SK-N-SH (cell line): Measurements from ENCODE around the gene NEGR1. TPM values are rescaled to one million over a fixed set of nuclear protein-coding genes. Genes with fewer than 3 reads are reported as not detected.

Experiments used
- CTCF ChIA-PET: fragments of 300-600, 350-600 bp; formaldehyde crosslinking; extraction: SDS; loops from one replicate; lab custom pipeline; 2021; lab: Yijun Ruan, JAX
- POLR2A ChIA-PET: fragments of 350-600 bp; sonication (Branson Sonifier 250); formaldehyde crosslinking; extraction: SDS; loops from one replicate; lab custom pipeline; 2020; ENCODE audit warnings: antibody characterized with exemption, inconsistent platforms; lab: Yijun Ruan, JAX
- DNase-seq: peaks from one replicate; pipeline ENCODE4 v3.0.0; 2012
- H2AFZ ChIP-seq: fragments of 200-600 bp; sonication (generic); 2 replicates; pipeline ENCODE4 v1.8.1; 2016; ENCODE audit warnings: antibody characterized with exemption, mild to moderate bottlenecking, low read depth
- H3F3A ChIP-seq: fragments of 200-600 bp; sonication (generic); replicated peaks from 2 replicates; pipeline ENCODE3; 2016; ENCODE audit warnings: antibody characterized with exemption, mild to moderate bottlenecking; ENCODE audit not compliant: insufficient read depth
- H3K27ac ChIP-seq, 2 experiments: fragments of 200-500 bp in 1 of 2; fragments of 200-600 bp in 1 of 2; sonication (Bioruptor generic) in 1 of 2; sonication (generic), shearing (Covaris generic) in 1 of 2; 2 replicates each; pipeline versions ENCODE4 v1.5.1 to v1.6.1; 2014 to 2016; ENCODE audit warnings: low read depth in 2 of 2, inconsistent platforms in 1 of 2, low read length in 1 of 2, mild to moderate bottlenecking in 1 of 2, mixed read lengths in 1 of 2
- H3K27me3 ChIP-seq: fragments of 200-600 bp; sonication (generic), shearing (Covaris generic); 2 replicates; pipeline ENCODE4 v1.6.1; 2016; ENCODE audit warnings: mixed run types; ENCODE audit not compliant: insufficient read depth
- H3K36me3 ChIP-seq, 2 experiments: fragments of 200-500 bp in 1 of 2; fragments of 200-600 bp in 1 of 2; sonication (Bioruptor generic) in 1 of 2; sonication (generic) in 1 of 2; replicated peaks in 1 of 2; 2 replicates each; pipeline versions ENCODE3 to v1.5.1; 2014 to 2016; ENCODE audit warnings: low read length in 1 of 2, mild to moderate bottlenecking in 1 of 2; ENCODE audit not compliant: insufficient read depth in 2 of 2, control insufficient read depth in 1 of 2
- H3K4me1 ChIP-seq, 2 experiments: fragments of 200-500 bp in 1 of 2; fragments of 200-600 bp in 1 of 2; sonication (Bioruptor generic) in 1 of 2; sonication (generic), shearing (Covaris generic) in 1 of 2; 2 replicates each; pipeline versions ENCODE4 v1.5.1 to v1.6.1; 2014 to 2016; ENCODE audit warnings: low read depth in 1 of 2, low read length in 1 of 2, mixed run types in 1 of 2; ENCODE audit not compliant: insufficient read depth in 2 of 2, control insufficient read depth in 1 of 2
- H3K4me2 ChIP-seq: fragments of 200-600 bp; sonication (generic), shearing (Covaris generic); 2 replicates; pipeline ENCODE4 v1.6.1; 2017; ENCODE audit warnings: mixed run types
- H3K4me3 ChIP-seq, 2 experiments: fragments of 200-500 bp in 1 of 2; fragments of 200-600 bp in 1 of 2; sonication (Bioruptor generic) in 1 of 2; sonication (generic), shearing (Covaris generic) in 1 of 2; 2 replicates each; pipeline versions ENCODE4 v1.5.1 to v1.8.1; 2014 to 2016; ENCODE audit warnings: low read depth in 2 of 2, inconsistent platforms in 1 of 2, low read length in 1 of 2, mild to moderate bottlenecking in 1 of 2, mixed read lengths in 1 of 2, moderate library complexity in 1 of 2
- H3K79me2 ChIP-seq: fragments of 200-600 bp; sonication (generic); 2 replicates; pipeline ENCODE4 v1.8.1; 2017; ENCODE audit warnings: mild to moderate bottlenecking; ENCODE audit not compliant: insufficient read depth
- H3K9ac ChIP-seq: fragments of 200-600 bp; sonication (generic); 2 replicates; pipeline ENCODE4 v1.6.1; 2017; ENCODE audit warnings: mixed run types
- H3K9me2 ChIP-seq: fragments of 200-600 bp; sonication (generic); 2 replicates; pipeline ENCODE4 v1.6.1; 2017; ENCODE audit warnings: mixed run types
- H3K9me3 ChIP-seq: fragments of 200-600 bp; sonication (generic); 2 replicates; pipeline ENCODE4 v1.6.1; 2017; ENCODE audit warnings: mixed run types, mild to moderate bottlenecking, moderate library complexity
- H4K20me1 ChIP-seq: fragments of 200-600 bp; sonication (generic); 2 replicates; pipeline ENCODE4 v1.6.1; 2017; ENCODE audit warnings: mild to moderate bottlenecking, mixed run types; ENCODE audit not compliant: insufficient read depth
- ELF1 ChIP-seq: IDR thresholded peaks from 2 replicates; pipeline ENCODE4 v1.4.0; 2012
- EP300 ChIP-seq, 2 experiments: IDR thresholded peaks; 2 replicates each; pipeline versions ENCODE4 v1.4.0 to v1.6.1; 2012; ENCODE audit warnings: borderline replicate concordance in 1 of 2, low read depth in 1 of 2, low read length in 1 of 2
- EZH2phosphoT487 ChIP-seq: fragments of 200-600 bp; sonication (generic); IDR thresholded peaks from 2 replicates; pipeline ENCODE4 v1.6.1; 2017; ENCODE audit warnings: low read depth, mixed run types, mild to moderate bottlenecking, antibody characterized with exemption, moderate library complexity, borderline replicate concordance
- FOSL2 ChIP-seq: IDR thresholded peaks from 2 replicates; pipeline ENCODE4 v1.4.0; 2012; ENCODE audit warnings: low read depth, mild to moderate bottlenecking, moderate library complexity, borderline replicate concordance
- FOXJ3 ChIP-seq: sonication (generic); formaldehyde crosslinking; IDR thresholded peaks from 2 replicates; pipeline ENCODE4 v1.5.1; 2020; ENCODE audit warnings: mild to moderate bottlenecking, missing genetic modification reagents
- FOXM1 ChIP-seq: IDR thresholded peaks from 2 replicates; pipeline ENCODE4 v1.4.0; 2012; ENCODE audit warnings: low read depth, mild to moderate bottlenecking
- GATA2 ChIP-seq: sonication (generic); formaldehyde crosslinking; IDR thresholded peaks from 2 replicates; pipeline ENCODE4 v1.5.0; 2020; ENCODE audit warnings: mild to moderate bottlenecking, missing genetic modification reagents
- IRF3 ChIP-seq: fragments of 150-350 bp; IDR thresholded peaks from 2 replicates; pipeline ENCODE4 v1.6.1; 2016; ENCODE audit warnings: mild to moderate bottlenecking, low read depth, low read length
- JUND ChIP-seq: IDR thresholded peaks from 2 replicates; pipeline ENCODE4 v1.4.0; 2012
- NFIC ChIP-seq: IDR thresholded peaks from 2 replicates; pipeline ENCODE4 v1.4.0; 2012; ENCODE audit warnings: borderline replicate concordance
- POLR2AphosphoS5 ChIP-seq: IDR thresholded peaks from 2 replicates; pipeline ENCODE4 v1.6.1; 2012; ENCODE audit warnings: low read depth, low read length
- RAD21 ChIP-seq: IDR thresholded peaks from 2 replicates; pipeline ENCODE4 v1.6.1; 2012; ENCODE audit warnings: mild to moderate bottlenecking, low read length
- RCOR1 ChIP-seq: fragments of 150-350 bp; IDR thresholded peaks from 2 replicates; pipeline ENCODE4 v1.6.1; 2017; ENCODE audit warnings: antibody characterized with exemption, low read length
- RFX5 ChIP-seq: IDR thresholded peaks from 2 replicates; pipeline ENCODE4 v1.6.1; 2012; ENCODE audit warnings: mild to moderate bottlenecking, improper control_type of control experiment, low read length
- RXRA ChIP-seq: IDR thresholded peaks from 2 replicates; pipeline ENCODE4 v1.4.0; 2012; ENCODE audit warnings: low read depth, mild to moderate bottlenecking, borderline replicate concordance
- SIN3A ChIP-seq: IDR thresholded peaks from 2 replicates; pipeline ENCODE4 v1.6.1; 2012; ENCODE audit warnings: low read depth, mild to moderate bottlenecking, low read length, moderate library complexity, borderline replicate concordance
- TAF1 ChIP-seq: IDR thresholded peaks from 2 replicates; pipeline ENCODE4 v1.6.1; 2012; ENCODE audit warnings: low read depth, mild to moderate bottlenecking, low read length, moderate library complexity, borderline replicate concordance
- TCF12 ChIP-seq: IDR thresholded peaks from 2 replicates; pipeline ENCODE4 v1.4.0; 2012
- TEAD4 ChIP-seq: IDR thresholded peaks from 2 replicates; pipeline ENCODE4 v1.4.0; 2012; ENCODE audit warnings: mild to moderate bottlenecking, borderline replicate concordance; ENCODE audit not compliant: insufficient read depth
- USF2 ChIP-seq: fragments of 150-350 bp; IDR thresholded peaks from 2 replicates; pipeline ENCODE4 v1.6.1; 2017; ENCODE audit warnings: antibody characterized with exemption, low read length, low read depth, borderline replicate concordance
- YY1 ChIP-seq: IDR thresholded peaks from 2 replicates; pipeline ENCODE4 v1.4.0; 2012; ENCODE audit warnings: low read depth, mild to moderate bottlenecking
- WGBS: methylation state at CpG from one replicate; pipeline ENCODE4 v1.1.6; 2017; ENCODE audit warnings: low lambda C conversion rate; 5-methylcytosine and 5-hydroxymethylcytosine counted together
- polyA plus RNA-seq, 3 experiments: library from polyadenylated mRNA; depleted of rRNA; stranded (reverse); fragments of >200 nt; gene quantifications; 2 replicates each; pipeline ENCODE4 v1.2.3, GENCODE V29; 2012
- TF ChIP-seq, protein P1 (sequence below): IDR thresholded peaks from 2 replicates; pipeline ENCODE4 v1.4.0; 2012; ENCODE audit warnings: low read depth
- TF ChIP-seq, protein P2 (sequence below): IDR thresholded peaks from 2 replicates; pipeline ENCODE4 v1.4.0; 2012; ENCODE audit warnings: low read depth, borderline replicate concordance
- TF ChIP-seq, protein P3 (sequence below): IDR thresholded peaks from 2 replicates; pipeline ENCODE4 v1.6.1; 2012; ENCODE audit warnings: mild to moderate bottlenecking, low read depth, low read length, moderate library complexity

NEGR1 gene
- polyA plus RNA-seq, 1 of the 3 experiments (the other 2 are of a cell fraction), result 0.21 TPM

DNA sequence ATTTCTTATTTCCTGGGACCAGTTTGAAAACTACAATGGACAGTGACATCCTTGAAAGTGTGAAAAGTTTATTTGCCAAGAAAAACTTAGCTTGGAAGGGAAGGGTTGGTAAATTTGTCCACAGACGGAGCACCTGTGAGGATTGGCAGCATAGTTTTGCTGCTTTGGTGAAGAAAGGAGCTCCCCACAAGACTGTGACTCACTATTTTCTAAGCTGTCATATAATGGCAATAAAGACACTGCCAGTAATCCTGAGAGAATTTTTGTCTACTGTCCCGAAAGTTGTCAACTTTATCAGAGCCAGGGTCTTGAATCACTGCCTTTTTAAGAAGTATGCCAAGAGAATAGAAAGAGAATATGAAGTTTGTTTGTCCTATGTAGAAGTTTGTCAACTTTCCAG, 230.8 kb downstream of the NEGR1 start:
- Histone ChIP-seq H3K79me2 (no peaks in the 10 kb centered on the region), H3K27me3 (no peaks in the 10 kb centered on the region), H3K9ac (no peak overlapping the region), H2AFZ (no peak overlapping the region), H3K27ac (no peak overlapping the region), H3K4me1 (no peaks in the 10 kb centered on the region; a peak in 1 of 4 replicates), H4K20me1 (no peaks in the 10 kb centered on the region), H3K36me3 (no peaks in the 10 kb centered on the region), H3K4me3 (no peak overlapping the region)
- CTCF ChIA-PET, result interaction anchor here (2.7 kb wide), 1 partner anchor 13 kb away, joined by 16 read pairs; no protein-coding TSS in a partner anchor
- no peak for DNase-seq
- POLR2A ChIA-PET, result no interaction called here
- TF ChIP-seq RXRA (no peak), RFX5 (no peak), EZH2phosphoT487 (no peak), IRF3 (no peak), FOSL2 (no peak), RAD21 (no peak), TEAD4 (no peak), JUND (no peak), ELF1 (no peak), SIN3A (no peak), GATA2 (CRISPR knock-in tag) (no peak), FOXJ3 (CRISPR knock-in tag) (no peak), TCF12 (no peak), FOXM1 (no peak), TAF1 (no peak)
- TF ChIP-seq, protein P1, sequence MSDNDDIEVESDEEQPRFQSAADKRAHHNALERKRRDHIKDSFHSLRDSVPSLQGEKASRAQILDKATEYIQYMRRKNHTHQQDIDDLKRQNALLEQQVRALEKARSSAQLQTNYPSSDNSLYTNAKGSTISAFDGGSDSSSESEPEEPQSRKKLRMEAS, result no peak
- TF ChIP-seq, protein P2, sequence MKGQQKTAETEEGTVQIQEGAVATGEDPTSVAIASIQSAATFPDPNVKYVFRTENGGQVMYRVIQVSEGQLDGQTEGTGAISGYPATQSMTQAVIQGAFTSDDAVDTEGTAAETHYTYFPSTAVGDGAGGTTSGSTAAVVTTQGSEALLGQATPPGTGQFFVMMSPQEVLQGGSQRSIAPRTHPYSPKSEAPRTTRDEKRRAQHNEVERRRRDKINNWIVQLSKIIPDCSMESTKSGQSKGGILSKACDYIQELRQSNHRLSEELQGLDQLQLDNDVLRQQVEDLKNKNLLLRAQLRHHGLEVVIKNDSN, result no peak
- TF ChIP-seq, all 33 proteins: peak for 0
- Histone ChIP-seq H3K4me2 (no peak overlapping the region), H3K9me3 (no peaks in the 10 kb centered on the region), H3K9me2 (no peaks in the 10 kb centered on the region), H3F3A (no peaks in the 10 kb centered on the region)
- WGBS, result 40% methylated on average over 2 of the region's 2 CpGs

DNA sequence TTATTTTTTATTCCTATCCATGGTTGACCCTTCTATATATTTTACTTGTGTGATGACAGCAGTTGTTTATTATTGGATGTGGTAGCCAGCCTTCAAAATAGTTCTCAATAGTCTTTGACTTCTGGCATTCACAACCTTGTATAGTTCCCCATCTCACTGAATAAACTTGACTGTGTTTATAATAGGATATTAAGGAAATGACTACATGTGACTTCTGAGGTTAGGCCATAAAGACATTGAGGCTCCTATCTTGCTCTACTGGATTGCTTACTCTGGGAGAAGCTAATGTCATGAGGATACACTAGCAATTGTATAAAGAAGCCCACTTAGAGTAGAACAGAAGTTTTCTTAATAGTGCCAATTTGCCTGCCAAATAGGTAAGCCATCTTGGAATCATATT, 231.8 kb downstream of the NEGR1 start:
- H3K27me3 ChIP-seq, result no peaks in the 10 kb centered on the region
- H3K27ac ChIP-seq, result no peak overlapping the region
- CTCF ChIA-PET, result interaction anchor here (2.7 kb wide), 1 partner anchor 12 kb away, joined by 16 read pairs; no protein-coding TSS in a partner anchor
- no peaks in the 10 kb centered on the region for H3K36me3 ChIP-seq
- no peak for DNase-seq
- no peaks in the 10 kb centered on the region for H3F3A ChIP-seq
- no peak overlapping the region for H3K4me3 ChIP-seq
- H3K4me2 ChIP-seq, result no peak overlapping the region
- H3K9me2 ChIP-seq, result no peaks in the 10 kb centered on the region
- H3K79me2 ChIP-seq, result no peaks in the 10 kb centered on the region
- H3K9ac ChIP-seq, result no peak overlapping the region
- H3K4me1 ChIP-seq, result no peaks in the 10 kb centered on the region; a peak in 1 of 4 replicates
- no peak overlapping the region for H2AFZ ChIP-seq
- H3K9me3 ChIP-seq, result no peaks in the 10 kb centered on the region
- no peaks in the 10 kb centered on the region for H4K20me1 ChIP-seq
- POLR2A ChIA-PET, result no interaction called here
- TF ChIP-seq FOSL2 (no peak), YY1 (no peak), FOXJ3 (CRISPR knock-in tag) (no peak), EP300 (IDR thresholded peaks at IDR 0.05; ENCODE audit: borderline replicate concordance in 1 of 2, low read depth in 1 of 2, low read length in 1 of 2) (no peak), NFIC (no peak), RCOR1 (no peak), RFX5 (no peak), GATA2 (CRISPR knock-in tag) (no peak), EZH2phosphoT487 (no peak), POLR2AphosphoS5 (no peak), USF2 (no peak)
- TF ChIP-seq, protein P3, sequence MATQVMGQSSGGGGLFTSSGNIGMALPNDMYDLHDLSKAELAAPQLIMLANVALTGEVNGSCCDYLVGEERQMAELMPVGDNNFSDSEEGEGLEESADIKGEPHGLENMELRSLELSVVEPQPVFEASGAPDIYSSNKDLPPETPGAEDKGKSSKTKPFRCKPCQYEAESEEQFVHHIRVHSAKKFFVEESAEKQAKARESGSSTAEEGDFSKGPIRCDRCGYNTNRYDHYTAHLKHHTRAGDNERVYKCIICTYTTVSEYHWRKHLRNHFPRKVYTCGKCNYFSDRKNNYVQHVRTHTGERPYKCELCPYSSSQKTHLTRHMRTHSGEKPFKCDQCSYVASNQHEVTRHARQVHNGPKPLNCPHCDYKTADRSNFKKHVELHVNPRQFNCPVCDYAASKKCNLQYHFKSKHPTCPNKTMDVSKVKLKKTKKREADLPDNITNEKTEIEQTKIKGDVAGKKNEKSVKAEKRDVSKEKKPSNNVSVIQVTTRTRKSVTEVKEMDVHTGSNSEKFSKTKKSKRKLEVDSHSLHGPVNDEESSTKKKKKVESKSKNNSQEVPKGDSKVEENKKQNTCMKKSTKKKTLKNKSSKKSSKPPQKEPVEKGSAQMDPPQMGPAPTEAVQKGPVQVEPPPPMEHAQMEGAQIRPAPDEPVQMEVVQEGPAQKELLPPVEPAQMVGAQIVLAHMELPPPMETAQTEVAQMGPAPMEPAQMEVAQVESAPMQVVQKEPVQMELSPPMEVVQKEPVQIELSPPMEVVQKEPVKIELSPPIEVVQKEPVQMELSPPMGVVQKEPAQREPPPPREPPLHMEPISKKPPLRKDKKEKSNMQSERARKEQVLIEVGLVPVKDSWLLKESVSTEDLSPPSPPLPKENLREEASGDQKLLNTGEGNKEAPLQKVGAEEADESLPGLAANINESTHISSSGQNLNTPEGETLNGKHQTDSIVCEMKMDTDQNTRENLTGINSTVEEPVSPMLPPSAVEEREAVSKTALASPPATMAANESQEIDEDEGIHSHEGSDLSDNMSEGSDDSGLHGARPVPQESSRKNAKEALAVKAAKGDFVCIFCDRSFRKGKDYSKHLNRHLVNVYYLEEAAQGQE, result no peak
